Gastrocnemius medialis (tissue), 4 donors: Measurements from ENCODE around the gene RNF41.

Source experiments
- POLR2A ChIP-seq, 2 donors: fragments of 450-650 bp; IDR thresholded peaks; one replicate each; pipeline ENCODE4 v1.6.1; 2017; ENCODE audit warnings: antibody characterized with exemption in 2 of 2, mild to moderate bottlenecking in 2 of 2, moderate library complexity in 2 of 2
- TF ChIP-seq, protein P1 (sequence below), 5 experiments: fragments of 450-650 bp in 3 of 5; fragments of 200-600 bp in 2 of 5; sonication (generic) in 2 of 5; IDR thresholded peaks in 4 of 5; conservative IDR thresholded peaks in 1 of 5; 1 replicate in 4 of 5; 2 replicates in 1 of 5; pipeline ENCODE4 v1.5.1; 2016 to 2019; ENCODE audit warnings: antibody characterized with exemption in 5 of 5, mild to moderate bottlenecking in 3 of 5, moderate library complexity in 3 of 5

DNA sequence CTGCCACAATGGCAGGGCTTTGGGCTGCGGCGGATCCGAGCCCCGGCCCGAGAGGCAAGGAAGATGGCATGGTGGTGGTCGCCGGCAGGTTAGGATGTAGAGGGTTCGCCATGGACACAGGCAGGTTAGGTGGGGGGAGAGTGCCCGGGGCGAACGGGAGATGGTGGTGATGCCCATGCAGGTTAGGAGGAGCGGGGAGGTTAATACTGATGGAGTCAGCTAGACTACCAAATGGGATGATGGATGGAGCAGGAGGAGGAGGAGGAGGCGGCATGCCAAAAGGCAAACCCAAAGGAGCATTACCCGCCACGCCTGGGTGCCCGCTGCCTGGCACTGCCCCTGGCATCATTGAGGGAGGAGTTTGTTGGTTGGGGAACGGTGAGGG, 57.4 kb downstream of the RNF41 start:
- TF ChIP-seq, protein P1, sequence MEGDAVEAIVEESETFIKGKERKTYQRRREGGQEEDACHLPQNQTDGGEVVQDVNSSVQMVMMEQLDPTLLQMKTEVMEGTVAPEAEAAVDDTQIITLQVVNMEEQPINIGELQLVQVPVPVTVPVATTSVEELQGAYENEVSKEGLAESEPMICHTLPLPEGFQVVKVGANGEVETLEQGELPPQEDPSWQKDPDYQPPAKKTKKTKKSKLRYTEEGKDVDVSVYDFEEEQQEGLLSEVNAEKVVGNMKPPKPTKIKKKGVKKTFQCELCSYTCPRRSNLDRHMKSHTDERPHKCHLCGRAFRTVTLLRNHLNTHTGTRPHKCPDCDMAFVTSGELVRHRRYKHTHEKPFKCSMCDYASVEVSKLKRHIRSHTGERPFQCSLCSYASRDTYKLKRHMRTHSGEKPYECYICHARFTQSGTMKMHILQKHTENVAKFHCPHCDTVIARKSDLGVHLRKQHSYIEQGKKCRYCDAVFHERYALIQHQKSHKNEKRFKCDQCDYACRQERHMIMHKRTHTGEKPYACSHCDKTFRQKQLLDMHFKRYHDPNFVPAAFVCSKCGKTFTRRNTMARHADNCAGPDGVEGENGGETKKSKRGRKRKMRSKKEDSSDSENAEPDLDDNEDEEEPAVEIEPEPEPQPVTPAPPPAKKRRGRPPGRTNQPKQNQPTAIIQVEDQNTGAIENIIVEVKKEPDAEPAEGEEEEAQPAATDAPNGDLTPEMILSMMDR (IDR thresholded peaks at IDR 0.05 in 4 of 5, conservative IDR thresholded peaks at IDR 0.05 in 1 of 5), result no peak
- no peak for TF ChIP-seq POLR2A (IDR thresholded peaks at IDR 0.05)
